Fibroblast of skin of back (primary cell): ENCODE results near the gene GPD1.

Experiments
- DNase-seq: peaks from one replicate; pipeline ENCODE4 v3.0.0-alpha.2; 2013

GPD1 gene

GRCh38 chr12:50101663-50102062 is 2.1 kb upstream of the GPD1 start:
- DNase-seq, result peak; percentile 50

GRCh38 chr12:50102131-50102531 is 1.7 kb upstream of the GPD1 start:
- no peak for DNase-seq

DNA sequence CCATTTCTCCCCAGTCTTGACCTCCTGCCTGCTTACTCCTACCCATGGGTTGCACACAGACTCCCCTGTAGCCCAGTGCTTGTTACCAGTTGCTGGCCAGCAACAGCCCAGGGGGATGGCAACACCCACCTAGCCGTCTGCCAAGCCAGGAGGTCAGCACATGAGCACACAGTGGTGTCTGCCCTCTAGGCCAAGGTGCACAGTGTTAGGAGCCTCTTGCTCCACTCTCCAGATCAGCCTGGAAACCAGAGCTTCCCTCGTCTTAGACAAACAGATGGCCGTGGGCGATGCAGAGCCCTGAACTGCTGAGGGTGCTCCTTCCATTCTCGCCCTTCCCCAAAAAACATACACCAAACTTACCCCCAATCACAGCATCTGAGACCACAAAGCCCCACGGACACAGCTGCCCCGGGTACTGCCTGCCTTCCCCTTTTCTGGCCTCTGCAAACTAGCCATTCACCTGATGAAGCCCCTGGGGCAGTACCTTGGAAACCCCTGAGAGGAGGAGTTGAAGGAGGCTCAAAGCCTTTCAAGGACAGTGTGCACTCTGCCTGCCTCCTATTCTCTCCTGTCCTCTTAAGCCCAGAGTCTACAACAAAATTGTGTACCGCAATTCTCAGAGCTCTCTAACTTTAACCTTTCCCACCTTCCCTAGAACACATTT is 1.0 kb upstream of the GPD1 start:
- no peak for DNase-seq

- DNase-seq, result no peak
Observed at GRCh38 chr12:50103351-50103750, 457 bp upstream of the GPD1 start.

DNA sequence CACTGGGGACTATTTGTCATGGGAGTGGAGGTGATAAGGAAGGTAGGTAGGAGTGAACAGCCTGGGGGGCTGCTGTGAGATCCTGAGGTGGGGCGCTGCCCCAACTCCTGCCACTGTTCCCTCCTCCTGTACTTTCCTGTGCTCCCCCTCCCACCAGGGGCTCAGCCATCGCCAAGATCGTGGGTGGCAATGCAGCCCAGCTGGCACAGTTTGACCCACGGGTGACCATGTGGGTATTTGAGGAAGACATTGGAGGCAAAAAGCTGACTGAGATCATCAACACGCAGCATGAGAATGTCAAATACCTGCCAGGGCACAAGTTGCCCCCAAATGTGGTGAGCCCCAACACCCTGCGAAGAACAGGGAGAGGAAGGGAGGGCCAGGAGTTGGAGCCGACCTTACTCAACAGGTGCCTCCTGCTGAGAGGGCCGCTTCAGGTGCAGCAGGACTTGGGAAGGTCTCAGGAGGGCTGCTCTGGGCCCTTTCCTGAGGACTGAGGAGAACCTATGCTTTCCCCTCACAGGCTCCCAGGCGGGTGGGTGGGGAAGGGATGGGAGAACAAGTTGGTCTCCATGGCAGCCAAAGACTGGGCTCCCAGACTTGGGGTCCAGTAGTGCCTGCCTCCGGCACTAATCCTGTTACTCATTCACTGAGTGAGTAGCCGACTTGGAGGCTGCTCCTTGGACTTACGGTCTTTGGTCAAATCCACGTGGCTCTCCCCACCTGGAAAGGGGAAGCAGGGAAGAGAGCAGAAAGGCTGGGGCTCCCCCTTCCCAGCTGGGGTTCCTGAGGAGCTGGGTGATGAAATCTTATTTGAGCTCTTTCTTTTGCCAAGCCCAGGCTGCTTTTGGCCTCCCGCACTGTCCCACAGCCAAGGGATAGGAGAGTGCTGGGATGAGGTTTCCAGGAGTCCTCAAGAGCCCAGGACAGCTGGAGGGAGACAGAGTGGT is 884 bp downstream of the GPD1 start:
- no peak for DNase-seq

DNA sequence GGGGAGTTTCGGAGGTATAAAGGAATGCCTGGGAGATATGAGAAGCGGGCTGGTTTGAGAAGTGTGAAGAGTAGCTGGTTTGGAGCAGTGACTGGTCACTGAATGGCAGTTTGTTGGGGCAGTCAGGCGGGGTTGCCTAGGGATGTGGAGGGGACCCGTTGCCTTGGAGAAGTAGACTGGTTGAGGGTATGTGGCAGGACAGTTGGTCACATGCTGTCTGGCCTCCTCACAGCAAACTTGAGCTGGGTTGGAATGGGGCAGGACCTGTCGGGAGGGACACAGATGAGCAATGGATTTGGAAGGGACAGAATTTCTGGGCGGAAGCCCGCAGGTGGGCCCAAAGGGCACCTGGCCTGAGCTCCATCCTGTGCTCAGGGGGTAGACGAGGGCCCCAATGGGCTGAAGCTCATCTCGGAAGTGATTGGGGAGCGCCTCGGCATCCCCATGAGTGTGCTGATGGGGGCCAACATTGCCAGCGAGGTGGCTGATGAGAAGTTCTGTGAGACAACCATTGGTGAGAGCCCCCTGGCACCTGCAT is 2.2 kb downstream of the GPD1 start:
- no peak for DNase-seq

GRCh38 chr12:50106907-50107306 is 3.1 kb downstream of the GPD1 start:
- DNase-seq, result no peak

GRCh38 chr12:50107416-50108268 is 3.8 kb downstream of the GPD1 start:
- no peak for DNase-seq

DNA sequence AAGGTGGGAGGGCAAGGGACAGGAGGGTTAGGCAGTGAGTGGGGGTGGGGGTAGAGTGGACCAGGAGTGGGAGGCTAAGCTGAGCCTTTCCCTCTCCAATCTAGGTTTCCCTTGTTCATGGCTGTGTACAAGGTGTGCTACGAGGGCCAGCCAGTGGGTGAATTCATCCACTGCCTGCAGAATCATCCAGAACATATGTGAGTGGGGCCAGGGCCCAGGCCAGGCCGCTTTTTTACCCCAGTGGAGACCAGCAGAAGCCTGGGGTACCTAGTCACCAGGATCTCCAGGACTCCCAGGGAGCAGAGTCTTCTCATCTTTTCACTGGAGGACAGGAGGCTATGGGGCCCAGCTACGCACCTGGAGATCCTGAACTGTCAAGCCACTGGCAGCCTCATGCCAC is 5.5 kb downstream of the GPD1 start:
- DNase-seq, result no peak

DNA sequence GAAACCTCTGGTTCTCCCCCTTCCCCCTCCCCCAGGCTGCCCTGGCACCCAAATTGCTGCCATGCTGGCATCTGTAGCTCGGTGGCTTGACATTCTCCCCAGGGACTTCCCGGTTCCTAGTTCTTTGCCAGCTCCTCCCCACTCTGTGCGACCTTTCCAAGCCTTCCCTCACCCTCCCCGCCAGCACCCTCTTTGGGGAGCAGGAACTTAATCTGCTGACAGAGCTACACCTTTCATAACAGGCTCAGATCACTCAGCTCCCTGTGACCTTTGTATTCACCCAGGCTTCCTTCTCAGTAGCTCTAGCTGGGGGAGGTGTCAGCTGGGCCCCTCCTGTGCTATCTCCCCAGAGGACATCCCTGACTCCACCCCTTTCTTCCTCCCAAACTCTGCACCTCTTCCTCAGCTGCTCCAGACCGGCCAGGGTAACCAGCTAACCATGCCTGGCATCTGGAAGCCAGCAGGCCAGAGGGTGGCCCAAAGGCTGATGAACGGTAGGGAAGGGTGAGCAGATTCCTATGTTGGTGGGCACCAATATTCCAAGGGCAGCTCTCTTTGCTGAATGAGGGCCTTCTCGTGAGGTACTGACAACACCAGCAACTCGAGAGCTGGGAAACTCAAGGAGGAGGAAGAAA is 6.4 kb downstream of the GPD1 start:
- DNase-seq, result peak; percentile 33

- DNase-seq, result peak; percentile 52
Observed at GRCh38 chr12:50110762-50111351, 7.0 kb downstream of the GPD1 start.

GRCh38 chr12:50111395-50111692 is 7.5 kb downstream of the GPD1 start:
- no peak for DNase-seq

GRCh38 chr12:50111693-50112455 is 8.1 kb downstream of the GPD1 start, which contains the start of gene COX14:
Gene COX14, plus strand, starts transcription at chr12:50112236. Its CDS starts 7,808 bp downstream, at chr12:50120044.
- DNase-seq, result peak; percentile 100

GRCh38 chr12:50112456-50113218 is 8.8 kb downstream of the GPD1 start:
- DNase-seq, result no peak

- DNase-seq, result no peak
Observed at GRCh38 chr12:50117057-50117622, 13.3 kb downstream of the GPD1 start.

DNA sequence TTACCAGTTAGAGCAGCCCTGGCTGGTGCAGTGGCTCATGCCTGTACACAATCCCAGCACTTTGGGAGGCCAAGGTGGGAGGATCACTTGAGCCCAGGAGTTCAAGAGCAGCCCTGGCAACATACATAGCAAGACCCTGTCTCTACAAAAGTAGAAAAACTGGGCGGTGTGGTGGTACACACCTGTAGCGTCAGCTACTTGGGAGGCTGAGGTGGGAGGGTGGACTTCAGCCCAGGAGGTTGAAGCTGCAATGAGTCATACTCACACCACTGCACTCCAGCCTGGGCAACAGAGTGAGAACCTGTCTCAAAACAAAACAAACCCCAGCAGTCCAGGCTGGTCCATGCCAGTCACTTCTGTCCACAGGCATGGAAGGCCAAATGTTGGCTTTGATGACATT is 15.6 kb downstream of the GPD1 start:
- no peak for DNase-seq

DNA sequence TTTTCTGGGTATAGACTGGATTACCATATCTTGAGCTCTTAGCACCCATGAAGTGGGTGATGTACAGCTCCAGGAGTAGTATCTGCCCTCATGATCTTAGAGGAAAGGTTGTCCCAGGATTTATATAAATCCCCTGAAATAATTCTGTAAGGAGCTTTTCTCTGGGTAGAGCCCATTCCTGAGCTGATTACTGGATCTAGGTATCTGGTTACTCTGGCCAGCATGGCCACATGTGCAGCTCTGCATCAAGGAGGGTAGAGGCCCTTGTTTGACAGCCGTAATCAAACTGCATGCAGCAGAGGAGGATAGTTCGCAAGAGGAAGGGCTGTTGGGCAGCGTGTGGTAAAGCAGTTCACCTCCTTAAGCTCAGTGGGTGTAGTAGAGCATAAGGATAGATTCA is 16.7 kb downstream of the GPD1 start:
- no peak for DNase-seq

DNA sequence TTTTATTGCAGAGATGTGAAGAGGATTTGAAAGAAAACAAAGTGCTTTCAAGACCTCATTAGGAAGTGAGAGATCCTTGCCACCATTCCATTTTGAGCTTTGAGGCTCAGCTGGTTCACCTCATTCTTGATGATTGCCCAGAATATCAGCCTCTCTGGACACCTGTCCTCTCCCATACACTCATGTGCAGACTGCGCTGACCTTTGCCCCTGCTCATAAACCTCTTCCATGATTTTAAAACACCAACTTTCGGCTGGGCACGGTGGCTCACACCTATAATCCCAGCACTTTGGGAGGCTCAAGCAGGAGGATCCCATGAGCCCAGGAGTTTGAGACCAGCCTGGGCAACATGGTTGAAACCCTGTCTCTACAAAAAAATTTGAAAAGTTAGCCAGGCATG is 17.1 kb downstream of the GPD1 start:
- no peak for DNase-seq

- DNase-seq, result no peak
Observed at GRCh38 chr12:50121641-50122040, 17.8 kb downstream of the GPD1 start.

DNA sequence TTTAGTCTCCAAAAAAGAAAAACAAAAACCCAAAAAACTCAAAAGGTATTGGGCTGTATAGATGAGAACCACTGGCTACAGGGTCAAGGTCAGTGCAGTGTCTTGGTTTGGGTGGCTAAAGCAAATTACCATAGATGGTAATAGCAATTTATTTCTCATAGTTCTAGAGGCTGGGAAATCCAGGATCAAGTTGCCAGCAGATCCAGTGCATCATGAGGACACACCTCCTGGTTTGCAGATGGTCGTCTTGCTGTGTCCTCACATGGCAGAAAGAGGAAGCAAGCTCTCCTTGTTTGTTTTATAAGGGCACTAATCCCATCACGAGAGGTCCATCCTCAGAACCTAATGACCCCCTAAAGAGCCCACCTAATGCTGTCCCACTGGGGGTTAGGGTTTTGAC is 19.4 kb downstream of the GPD1 start:
- DNase-seq, result no peak
